ENCODE measurements around the gene MMP11. TPM values are rescaled to one million over a fixed set of nuclear protein-coding genes. Genes with fewer than 3 reads are reported as not detected.
"Not testable (repeated sequence)": the region's sequence is repeated elsewhere in the genome, so short reads cannot be mapped to it uniquely, and the experiment has no call there.

MMP11 gene
- 1 to 10 TPM in 1 of 2 experiments, under 1 TPM in 1; 0.90 to 1.6 TPM for total RNA-seq
- polyA plus RNA-seq, result 1.9 TPM

GRCh38 chr22:23772649-23773473, at the start of gene MMP11:
TSS of gene MMP11 (plus strand) at chr22:23772849. CDS start at chr22:23772871, 22 bp downstream.
- DNase-seq, result peak in 4 of 5 donors; percentile 42 to 70 (median 48)
- Histone ChIP-seq H3K27ac (ENCODE audit: low read depth, low read length) (no peak within 1 kb of the TSS), H3K27me3 (ENCODE audit: insufficient read depth, low read length, poor library complexity, severe bottlenecking) (no peaks in the 10 kb centered on the region), H3K9me3 (ENCODE audit: low read length) (no peaks in the 10 kb centered on the region), H3K4me1 (ENCODE audit: insufficient read depth, low read length) (peaks cover 13% of the 10 kb centered on the region), H3K36me3 (ENCODE audit: insufficient read depth, low read length) (no peaks in the 10 kb centered on the region), H3K4me3 (ENCODE audit: low read length) (no peak within 1 kb of the TSS)
- peaks cover 11 to 27% (median 12%) of the 10 kb centered on the region in 3 donors for H3K4me1 Mint-ChIP-seq
- peak within 1 kb of the TSS in 3 of 8 donors; percentile 1 to 47 (median 3) for H3K27ac Mint-ChIP-seq
- ChIA-PET CTCF (interaction anchor here (2.9 kb wide), 1 partner anchor 85 kb away, joined by 10 read pairs; the partner anchor contains the start of gene SLC2A11), POLR2A (interaction anchor here (1.3 kb wide), 2 partner anchors 14 to 84 kb away, joined by 4 read pairs; partner anchors contain the start of genes SLC2A11 and SMARCB1)
- peak within 1 kb of the TSS; percentile 45 to 87 (median 72) for H3K4me3 Mint-ChIP-seq
- no peaks in the 10 kb centered on the region for H3K27me3 Mint-ChIP-seq
- H3K9me3 Mint-ChIP-seq, result no peaks in the 10 kb centered on the region
- no peaks in the 10 kb centered on the region for H3K36me3 Mint-ChIP-seq

GRCh38 chr22:23728108-23728507, 44.5 kb upstream of the MMP11 start:
- H3K9me3 ChIP-seq (ENCODE audit: low read length); H3K9me3 Mint-ChIP-seq; H3K4me1 Mint-ChIP-seq; DNase-seq; POLR2A ChIA-PET; H3K4me1 ChIP-seq (ENCODE audit: insufficient read depth, low read length); H3K36me3 Mint-ChIP-seq; H3K27me3 ChIP-seq (ENCODE audit: insufficient read depth, low read length, poor library complexity, severe bottlenecking); H3K36me3 ChIP-seq (ENCODE audit: insufficient read depth, low read length); H3K4me3 ChIP-seq (ENCODE audit: low read length); H3K27ac Mint-ChIP-seq; CTCF ChIA-PET; H3K4me3 Mint-ChIP-seq; H3K27ac ChIP-seq (ENCODE audit: low read depth, low read length): not testable (repeated sequence)
- peaks cover 5 to 11% of the 10 kb centered on the region in 2 donors for H3K27me3 Mint-ChIP-seq

GRCh38 chr22:23737696-23738095, 35.0 kb upstream of the MMP11 start:
- POLR2A ChIA-PET, result no interaction called here
- peaks cover 0 to 6% (median 0%) of the 10 kb centered on the region in 3 donors for H3K36me3 Mint-ChIP-seq
- CTCF ChIA-PET, result interaction anchor here (0.7 to 1.3 kb wide), 4 partner anchors 10 to 518 kb away, joined by 3 to 4 read pairs (median 3); no protein-coding TSS in a partner anchor

GRCh38 chr22:23742505-23743264, 30.0 kb upstream of the MMP11 start:
- Histone ChIP-seq H3K4me3 (ENCODE audit: low read length) (no peak overlapping the region), H3K36me3 (ENCODE audit: insufficient read depth, low read length) (peaks cover 14% of the 10 kb centered on the region), H3K9me3 (ENCODE audit: low read length) (no peaks in the 10 kb centered on the region), H3K27me3 (ENCODE audit: insufficient read depth, low read length, poor library complexity, severe bottlenecking) (no peaks in the 10 kb centered on the region), H3K27ac (ENCODE audit: low read depth, low read length) (no peak overlapping the region), H3K4me1 (ENCODE audit: insufficient read depth, low read length) (no peaks in the 10 kb centered on the region)
- POLR2A ChIA-PET, result no interaction called here
- DNase-seq, result no peak
- Mint-ChIP-seq H3K9me3 (peaks cover 2 to 10% (median 7%) of the 10 kb centered on the region in 5 donors), H3K4me3 (no peak overlapping the region), H3K27me3 (no peaks in the 10 kb centered on the region), H3K36me3 (peaks cover 20 to 32% (median 20%) of the 10 kb centered on the region in 3 donors), H3K4me1 (peaks cover 5 to 9% (median 7%) of the 10 kb centered on the region in 3 donors), H3K27ac (peak overlapping the region in 1 of 8 donors; percentile 81)
- CTCF ChIA-PET, result no interaction called here

More at GRCh38 chr22:23737696-23738095, 35.0 kb upstream of the MMP11 start:
- Mint-ChIP-seq H3K4me3 (no peak overlapping the region), H3K27ac (peak overlapping the region in 1 of 8 donors; percentile 57), H3K9me3 (no peaks in the 10 kb centered on the region), H3K27me3 (no peaks in the 10 kb centered on the region), H3K4me1 (no peaks in the 10 kb centered on the region)
- Histone ChIP-seq H3K27ac (ENCODE audit: low read depth, low read length) (no peak overlapping the region), H3K9me3 (ENCODE audit: low read length) (no peaks in the 10 kb centered on the region), H3K4me3 (ENCODE audit: low read length) (no peak overlapping the region), H3K4me1 (ENCODE audit: insufficient read depth, low read length) (no peaks in the 10 kb centered on the region), H3K36me3 (ENCODE audit: insufficient read depth, low read length) (peaks cover 1% of the 10 kb centered on the region), H3K27me3 (ENCODE audit: insufficient read depth, low read length, poor library complexity, severe bottlenecking) (no peaks in the 10 kb centered on the region)
- no peak for DNase-seq

- H3K4me3 Mint-ChIP-seq, result no peak overlapping the region
- POLR2A ChIA-PET, result no interaction called here
- H3K27me3 ChIP-seq (ENCODE audit: insufficient read depth, low read length, poor library complexity, severe bottlenecking), result no peaks in the 10 kb centered on the region
- H3K27me3 Mint-ChIP-seq, result no peaks in the 10 kb centered on the region
- H3K36me3 Mint-ChIP-seq, result peaks cover 20 to 32% (median 20%) of the 10 kb centered on the region in 3 donors
- CTCF ChIA-PET, result no interaction called here
- H3K36me3 ChIP-seq (ENCODE audit: insufficient read depth, low read length), result peaks cover 14% of the 10 kb centered on the region
- peak overlapping the region in 1 of 8 donors; percentile 81 for H3K27ac Mint-ChIP-seq
- no peak for DNase-seq
- H3K9me3 ChIP-seq (ENCODE audit: low read length), result no peaks in the 10 kb centered on the region
- no peak overlapping the region for H3K27ac ChIP-seq (ENCODE audit: low read depth, low read length)
- H3K4me1 Mint-ChIP-seq, result peaks cover 5 to 9% (median 7%) of the 10 kb centered on the region in 3 donors
- H3K4me3 ChIP-seq (ENCODE audit: low read length), result no peak overlapping the region
- peaks cover 2 to 10% (median 7%) of the 10 kb centered on the region in 5 donors for H3K9me3 Mint-ChIP-seq
- H3K4me1 ChIP-seq (ENCODE audit: insufficient read depth, low read length), result no peaks in the 10 kb centered on the region
Observed at GRCh38 chr22:23743303-23743705, 29.3 kb upstream of the MMP11 start.

GRCh38 chr22:23744001-23744400, 28.6 kb upstream of the MMP11 start:
- Mint-ChIP-seq H3K36me3 (peaks cover 20 to 32% (median 20%) of the 10 kb centered on the region in 3 donors), H3K4me3 (no peak overlapping the region), H3K9me3 (peaks cover 2 to 10% (median 7%) of the 10 kb centered on the region in 5 donors), H3K27ac (no peak overlapping the region), H3K27me3 (no peaks in the 10 kb centered on the region), H3K4me1 (peaks cover 5 to 9% (median 7%) of the 10 kb centered on the region in 3 donors)
- peaks cover 14% of the 10 kb centered on the region for H3K36me3 ChIP-seq (ENCODE audit: insufficient read depth, low read length)
- DNase-seq, result no peak
- ChIA-PET CTCF (no interaction called here), POLR2A (no interaction called here)
- no peak overlapping the region for H3K27ac ChIP-seq (ENCODE audit: low read depth, low read length)
- H3K4me1 ChIP-seq (ENCODE audit: insufficient read depth, low read length), result no peaks in the 10 kb centered on the region
- no peaks in the 10 kb centered on the region for H3K9me3 ChIP-seq (ENCODE audit: low read length)
- H3K4me3 ChIP-seq (ENCODE audit: low read length), result no peak overlapping the region
- no peaks in the 10 kb centered on the region for H3K27me3 ChIP-seq (ENCODE audit: insufficient read depth, low read length, poor library complexity, severe bottlenecking)

GRCh38 chr22:23744485-23744884, 28.2 kb upstream of the MMP11 start:
- no peak for DNase-seq
- H3K27ac Mint-ChIP-seq, result no peak overlapping the region
- ChIA-PET CTCF (no interaction called here), POLR2A (no interaction called here)
- Histone ChIP-seq H3K36me3 (ENCODE audit: insufficient read depth, low read length) (peaks cover 14% of the 10 kb centered on the region), H3K27me3 (ENCODE audit: insufficient read depth, low read length, poor library complexity, severe bottlenecking) (no peaks in the 10 kb centered on the region), H3K9me3 (ENCODE audit: low read length) (no peaks in the 10 kb centered on the region), H3K27ac (ENCODE audit: low read depth, low read length) (no peak overlapping the region), H3K4me1 (ENCODE audit: insufficient read depth, low read length) (no peaks in the 10 kb centered on the region), H3K4me3 (ENCODE audit: low read length) (no peak overlapping the region)
- H3K4me1 Mint-ChIP-seq, result peaks cover 5 to 9% (median 7%) of the 10 kb centered on the region in 3 donors
- H3K36me3 Mint-ChIP-seq, result peaks cover 20 to 32% (median 20%) of the 10 kb centered on the region in 3 donors
- no peaks in the 10 kb centered on the region for H3K27me3 Mint-ChIP-seq
- H3K9me3 Mint-ChIP-seq, result peaks cover 2 to 10% (median 7%) of the 10 kb centered on the region in 5 donors
- no peak overlapping the region for H3K4me3 Mint-ChIP-seq
